NCI-H2196 (cell line): ENCODE measurements around the gene TMC7.

Experiments
- DNase-seq: peaks from one replicate; lab custom pipeline; 2025; ENCODE audit not compliant: unreplicated experiment; lab: John Stamatoyannopoulos, UW

The TMC7 gene

GRCh38 chr16:19112099-19112407 lies 128.3 kb downstream of the TMC7 start:
- no peak for DNase-seq
